HG03103 (cell line): ENCODE data around the gene CTCF.
A peak's percentile ranks its signal among the peaks of the same experiment; 100 is the strongest.

Experiments used
- ATAC-seq: cut with Tn5 transposase; IDR thresholded peaks from one replicate; pipeline ENCODE4 v1.9.1; 2021; ENCODE audit warnings: low read depth; ENCODE audit not compliant: unreplicated experiment

Gene CTCF

GRCh38 chr16:67593288-67593687 is 31.0 kb downstream of the CTCF start:
- no peak for ATAC-seq

- no peak for ATAC-seq
Measured at GRCh38 chr16:67593701-67594100, 31.4 kb downstream of the CTCF start.

- no peak for ATAC-seq
Measured at GRCh38 chr16:67594256-67594915, 32.1 kb downstream of the CTCF start.

- ATAC-seq, result no peak
Measured at GRCh38 chr16:67594956-67595355, 32.6 kb downstream of the CTCF start.

- no peak for ATAC-seq
Measured at GRCh38 chr16:67598527-67598926, 36.2 kb downstream of the CTCF start.

GRCh38 chr16:67605641-67606040 is 43.3 kb downstream of the CTCF start:
- ATAC-seq, result no peak

- ATAC-seq, result no peak
Measured at GRCh38 chr16:67606632-67607031, 44.3 kb downstream of the CTCF start.

- ATAC-seq, result no peak
Measured at GRCh38 chr16:67608364-67608763, 46.0 kb downstream of the CTCF start.

GRCh38 chr16:67613808-67614207 is 51.5 kb downstream of the CTCF start:
- ATAC-seq, result no peak

GRCh38 chr16:67628216-67628615 is 65.9 kb downstream of the CTCF start:
- no peak for ATAC-seq

- ATAC-seq, result no peak
Measured at GRCh38 chr16:67632415-67633172, 70.3 kb downstream of the CTCF start.

- ATAC-seq, result no peak
Measured at GRCh38 chr16:67636713-67637112, 74.4 kb downstream of the CTCF start.

GRCh38 chr16:67637625-67638024 is 75.3 kb downstream of the CTCF start:
- no peak for ATAC-seq

- no peak for ATAC-seq
Measured at GRCh38 chr16:67641779-67642708, 79.7 kb downstream of the CTCF start.

GRCh38 chr16:67644038-67644437 is 81.7 kb downstream of the CTCF start:
- no peak for ATAC-seq

GRCh38 chr16:67645397-67646121 is 83.2 kb downstream of the CTCF start:
- ATAC-seq, result peak; percentile 9

- no peak for ATAC-seq
Measured at GRCh38 chr16:67647111-67647651, 84.9 kb downstream of the CTCF start.

- ATAC-seq, result no peak
Measured at GRCh38 chr16:67647681-67648080, 85.4 kb downstream of the CTCF start.

- ATAC-seq, result no peak
Measured at GRCh38 chr16:67648088-67648763, 85.9 kb downstream of the CTCF start.
